HepG2 (cell line): ENCODE measurements around the gene CYSRT1. TPM values are rescaled to one million over a fixed set of nuclear protein-coding genes. Genes with fewer than 3 reads are reported as not detected.
A peak's percentile ranks its signal among the peaks of the same experiment; 100 is the strongest.

Experiments
- NCOR1 ChIP-seq: fragments of 200-600 bp; sonication (generic); IDR thresholded peaks from 2 replicates; pipeline ENCODE4 v1.7.0; 2017; ENCODE audit warnings: antibody characterized with exemption, low read length, borderline replicate concordance
- PAF1 ChIP-seq: IDR thresholded peaks from 2 replicates; pipeline ENCODE4 v1.6.1; 2016; ENCODE audit warnings: missing genetic modification reagents, missing compliant biosample characterization
- RBM22 ChIP-seq: fragments of 200-400 bp; formaldehyde crosslinking; optimal IDR thresholded peaks from 2 replicates; pipeline ENCODE3; 2017; ENCODE audit warnings: mild to moderate bottlenecking, low read length, moderate library complexity
- TEAD3 ChIP-seq: optimal IDR thresholded peaks from 2 replicates; pipeline ENCODE3; 2016; ENCODE audit warnings: borderline replicate concordance
- ZFX ChIP-seq: sonication (generic); formaldehyde crosslinking; IDR thresholded peaks from 2 replicates; pipeline ENCODE4 v1.4.0; 2020; ENCODE audit warnings: mild to moderate bottlenecking, low read depth, missing genetic modification reagents, moderate library complexity
- polyA plus RNA-seq, 8 experiments: library from polyadenylated mRNA; depleted of rRNA in 3 of 8; stranded (reverse) in 7 of 8; unstranded in 1 of 8; fragments of >200 nt; fragmentation: Illumina TruSeq in 4 of 8; extraction: Trizol in 4 of 8; gene quantifications; 2 replicates each; pipeline versions ENCODE4 v1.2.1 to v1.2.3, GENCODE V29; 2011 to 2016; ENCODE audit warnings: low read depth in 4 of 8, missing spikeins in 1 of 8, mixed read lengths in 1 of 8; ENCODE audit not compliant: insufficient read depth in 1 of 8
- total RNA-seq, 5 experiments: library from RNA; depleted of rRNA; stranded (reverse); fragments of >200 nt; fragmentation: Illumina TruSeq; extraction: Trizol; gene quantifications; 2 replicates each; pipeline ENCODE4 v1.2.3, GENCODE V29; 2016; ENCODE audit warnings: low read depth in 1 of 5
- TF ChIP-seq, protein P1 (sequence below): sonication (generic); formaldehyde crosslinking; IDR thresholded peaks from 2 replicates; pipeline ENCODE4 v1.4.0; 2020; ENCODE audit warnings: mild to moderate bottlenecking, missing genetic modification reagents
- TF ChIP-seq, protein P2 (sequence below): sonication (generic); formaldehyde crosslinking; IDR thresholded peaks from 2 replicates; pipeline ENCODE4 v1.9.0; 2022; ENCODE audit warnings: missing genetic modification reagents, mild to moderate bottlenecking, borderline replicate concordance
- TF ChIP-seq, protein P3 (sequence below): sonication (generic); formaldehyde crosslinking; IDR thresholded peaks from 2 replicates; pipeline ENCODE4 v1.4.0; 2020; ENCODE audit warnings: mild to moderate bottlenecking, missing genetic modification reagents
- TF ChIP-seq, protein P4 (sequence below): sonication (generic); formaldehyde crosslinking; IDR thresholded peaks from 2 replicates; pipeline ENCODE4 v1.5.1; 2020; ENCODE audit warnings: missing genetic modification reagents, mild to moderate bottlenecking, borderline replicate concordance

Gene CYSRT1
- total and polyA plus RNA-seq, 2 of the 13 experiments (the other 11 are each of a cell fraction or from before 2014, with no cell fraction given), result 1.5 to 2.1 TPM

DNA sequence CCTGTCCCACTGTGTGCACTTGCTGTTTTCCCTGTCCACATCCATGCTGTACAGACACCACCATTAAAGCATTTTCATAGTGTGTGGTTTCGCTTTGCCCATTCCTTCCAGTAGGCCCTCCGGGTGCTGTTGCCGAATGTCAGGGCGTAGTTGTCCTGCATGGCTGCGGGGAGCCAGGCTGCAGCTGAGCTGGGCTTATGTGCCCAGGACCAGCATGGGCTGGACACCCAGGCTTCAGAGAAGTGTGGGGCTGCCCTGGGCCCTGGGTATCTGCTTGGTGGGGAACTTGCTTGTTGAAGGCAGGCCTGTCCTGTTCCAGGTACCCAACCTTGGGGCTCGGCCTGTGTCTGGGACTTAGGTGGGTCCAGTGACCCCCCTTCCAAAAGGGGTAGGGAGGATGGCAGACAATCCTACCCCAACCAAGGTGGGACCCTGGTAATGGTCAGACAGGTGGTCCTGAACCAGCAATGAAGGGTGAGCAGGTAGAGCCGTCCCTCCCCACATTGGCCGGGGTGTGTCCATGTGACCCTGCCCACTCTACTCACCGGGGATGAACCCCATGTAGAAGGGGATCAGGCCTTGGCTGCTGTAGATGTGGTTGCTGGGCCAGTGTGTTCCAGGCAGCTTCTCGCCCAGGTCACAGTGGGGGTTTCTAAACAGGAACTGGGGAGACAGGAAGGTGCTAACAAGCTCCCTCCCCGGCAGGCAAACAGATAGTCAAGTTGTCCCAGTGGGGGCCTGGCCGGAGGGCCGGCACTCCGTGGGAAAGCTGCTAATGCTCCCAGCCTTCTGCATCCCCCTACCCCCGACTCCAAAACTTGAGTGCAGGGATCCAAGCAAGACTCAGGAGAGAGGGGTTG lies 18.9 kb downstream of the CYSRT1 start (continued):
- TF ChIP-seq, protein P1, sequence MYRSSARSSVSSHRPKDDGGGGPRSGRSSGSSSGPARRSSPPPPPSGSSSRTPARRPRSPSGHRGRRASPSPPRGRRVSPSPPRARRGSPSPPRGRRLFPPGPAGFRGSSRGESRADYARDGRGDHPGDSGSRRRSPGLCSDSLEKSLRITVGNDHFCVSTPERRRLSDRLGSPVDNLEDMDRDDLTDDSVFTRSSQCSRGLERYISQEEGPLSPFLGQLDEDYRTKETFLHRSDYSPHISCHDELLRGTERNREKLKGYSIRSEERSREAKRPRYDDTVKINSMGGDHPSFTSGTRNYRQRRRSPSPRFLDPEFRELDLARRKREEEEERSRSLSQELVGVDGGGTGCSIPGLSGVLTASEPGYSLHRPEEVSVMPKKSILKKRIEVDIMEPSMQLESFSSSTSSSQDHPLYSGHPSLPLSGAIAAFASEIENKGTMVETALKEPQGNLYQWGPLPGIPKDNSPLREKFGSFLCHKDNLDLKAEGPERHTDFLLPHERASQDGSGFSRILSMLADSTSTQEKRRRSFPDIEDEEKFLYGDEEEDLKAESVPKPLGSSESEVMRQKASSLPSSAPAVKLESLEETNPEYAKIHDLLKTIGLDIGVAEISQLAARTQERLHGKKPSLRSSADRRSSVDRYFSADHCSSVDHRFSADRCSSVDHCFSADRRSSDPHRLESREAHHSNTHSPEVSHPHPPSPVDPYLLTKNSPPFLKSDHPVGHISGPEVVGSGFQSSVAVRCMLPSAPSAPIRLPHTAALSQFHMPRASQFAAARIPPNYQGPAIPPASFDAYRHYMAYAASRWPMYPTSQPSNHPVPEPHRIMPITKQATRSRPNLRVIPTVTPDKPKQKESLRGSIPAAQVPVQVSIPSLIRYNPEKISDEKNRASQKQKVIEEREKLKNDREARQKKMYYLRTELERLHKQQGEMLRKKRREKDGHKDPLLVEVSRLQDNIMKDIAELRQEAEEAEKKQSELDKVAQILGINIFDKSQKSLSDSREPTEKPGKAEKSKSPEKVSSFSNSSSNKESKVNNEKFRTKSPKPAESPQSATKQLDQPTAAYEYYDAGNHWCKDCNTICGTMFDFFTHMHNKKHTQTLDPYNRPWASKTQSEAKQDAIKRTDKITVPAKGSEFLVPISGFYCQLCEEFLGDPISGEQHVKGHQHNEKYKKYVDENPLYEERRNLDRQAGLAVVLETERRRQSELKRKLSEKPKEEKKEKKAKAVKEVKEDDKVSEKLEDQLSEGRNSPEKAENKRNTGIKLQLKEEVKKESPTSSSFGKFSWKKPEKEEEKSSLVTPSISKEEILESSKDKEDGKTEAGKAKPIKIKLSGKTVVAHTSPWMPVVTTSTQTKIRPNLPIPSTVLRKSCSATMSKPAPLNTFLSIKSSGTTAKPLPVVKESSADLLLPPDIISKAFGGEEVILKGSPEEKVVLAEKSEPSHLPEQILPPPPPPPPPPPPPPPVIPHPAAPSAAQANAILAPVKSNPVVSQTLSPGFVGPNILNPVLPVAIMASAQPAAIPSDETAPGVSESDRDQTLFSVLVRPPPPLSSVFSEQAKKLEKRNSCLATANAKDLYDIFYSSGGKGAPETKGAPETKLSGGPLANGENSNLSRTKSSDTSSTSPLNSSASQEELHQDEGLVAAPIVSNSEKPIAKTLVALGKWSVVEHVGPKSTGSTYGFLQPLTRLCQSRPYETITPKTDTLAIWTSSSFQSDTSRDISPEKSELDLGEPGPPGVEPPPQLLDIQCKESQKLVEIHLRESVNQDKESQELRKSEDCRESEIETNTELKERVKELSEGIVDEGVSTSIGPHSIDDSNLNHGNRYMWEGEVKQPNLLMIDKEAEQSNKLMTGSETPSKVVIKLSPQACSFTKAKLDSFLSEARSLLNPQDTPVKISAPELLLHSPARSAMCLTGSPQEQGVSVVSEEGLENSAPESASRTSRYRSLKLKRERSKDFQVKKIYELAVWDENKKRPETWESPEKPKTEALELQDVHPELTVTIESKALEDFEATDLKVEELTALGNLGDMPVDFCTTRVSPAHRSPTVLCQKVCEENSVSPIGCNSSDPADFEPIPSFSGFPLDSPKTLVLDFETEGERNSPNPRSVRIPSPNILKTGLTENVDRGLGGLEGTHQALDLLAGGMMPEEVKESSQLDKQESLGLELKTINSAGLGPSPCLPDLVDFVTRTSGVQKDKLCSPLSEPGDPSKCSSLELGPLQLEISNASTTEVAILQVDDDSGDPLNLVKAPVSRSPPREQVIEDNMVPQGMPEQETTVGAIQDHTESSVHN (CRISPR knock-in tag), result peak; percentile 83
- peak; percentile 36 for TF ChIP-seq TEAD3 (CRISPR knock-in tag)
- TF ChIP-seq, protein P2, sequence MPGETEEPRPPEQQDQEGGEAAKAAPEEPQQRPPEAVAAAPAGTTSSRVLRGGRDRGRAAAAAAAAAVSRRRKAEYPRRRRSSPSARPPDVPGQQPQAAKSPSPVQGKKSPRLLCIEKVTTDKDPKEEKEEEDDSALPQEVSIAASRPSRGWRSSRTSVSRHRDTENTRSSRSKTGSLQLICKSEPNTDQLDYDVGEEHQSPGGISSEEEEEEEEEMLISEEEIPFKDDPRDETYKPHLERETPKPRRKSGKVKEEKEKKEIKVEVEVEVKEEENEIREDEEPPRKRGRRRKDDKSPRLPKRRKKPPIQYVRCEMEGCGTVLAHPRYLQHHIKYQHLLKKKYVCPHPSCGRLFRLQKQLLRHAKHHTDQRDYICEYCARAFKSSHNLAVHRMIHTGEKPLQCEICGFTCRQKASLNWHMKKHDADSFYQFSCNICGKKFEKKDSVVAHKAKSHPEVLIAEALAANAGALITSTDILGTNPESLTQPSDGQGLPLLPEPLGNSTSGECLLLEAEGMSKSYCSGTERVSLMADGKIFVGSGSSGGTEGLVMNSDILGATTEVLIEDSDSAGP, result peak; percentile 11
- TF ChIP-seq NCOR1, result no peak
- TF ChIP-seq, protein P3, sequence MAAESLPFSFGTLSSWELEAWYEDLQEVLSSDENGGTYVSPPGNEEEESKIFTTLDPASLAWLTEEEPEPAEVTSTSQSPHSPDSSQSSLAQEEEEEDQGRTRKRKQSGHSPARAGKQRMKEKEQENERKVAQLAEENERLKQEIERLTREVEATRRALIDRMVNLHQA (CRISPR knock-in tag), result no peak
- peak; percentile 59; the same call in 1 of the 2 replicates for TF ChIP-seq ZFX (CRISPR knock-in tag)
- TF ChIP-seq PAF1, result peak; percentile 88; the same call in 1 of the 2 replicates
- TF ChIP-seq RBM22, result peak; percentile 95
- TF ChIP-seq, protein P4, sequence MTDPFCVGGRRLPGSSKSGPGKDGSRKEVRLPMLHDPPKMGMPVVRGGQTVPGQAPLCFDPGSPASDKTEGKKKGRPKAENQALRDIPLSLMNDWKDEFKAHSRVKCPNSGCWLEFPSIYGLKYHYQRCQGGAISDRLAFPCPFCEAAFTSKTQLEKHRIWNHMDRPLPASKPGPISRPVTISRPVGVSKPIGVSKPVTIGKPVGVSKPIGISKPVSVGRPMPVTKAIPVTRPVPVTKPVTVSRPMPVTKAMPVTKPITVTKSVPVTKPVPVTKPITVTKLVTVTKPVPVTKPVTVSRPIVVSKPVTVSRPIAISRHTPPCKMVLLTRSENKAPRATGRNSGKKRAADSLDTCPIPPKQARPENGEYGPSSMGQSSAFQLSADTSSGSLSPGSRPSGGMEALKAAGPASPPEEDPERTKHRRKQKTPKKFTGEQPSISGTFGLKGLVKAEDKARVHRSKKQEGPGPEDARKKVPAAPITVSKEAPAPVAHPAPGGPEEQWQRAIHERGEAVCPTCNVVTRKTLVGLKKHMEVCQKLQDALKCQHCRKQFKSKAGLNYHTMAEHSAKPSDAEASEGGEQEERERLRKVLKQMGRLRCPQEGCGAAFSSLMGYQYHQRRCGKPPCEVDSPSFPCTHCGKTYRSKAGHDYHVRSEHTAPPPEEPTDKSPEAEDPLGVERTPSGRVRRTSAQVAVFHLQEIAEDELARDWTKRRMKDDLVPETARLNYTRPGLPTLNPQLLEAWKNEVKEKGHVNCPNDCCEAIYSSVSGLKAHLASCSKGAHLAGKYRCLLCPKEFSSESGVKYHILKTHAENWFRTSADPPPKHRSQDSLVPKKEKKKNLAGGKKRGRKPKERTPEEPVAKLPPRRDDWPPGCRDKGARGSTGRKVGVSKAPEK (CRISPR knock-in tag), result 0 out of 2 replicates have a peak, but pooled peaks have one; percentile 6
